Stimulated activated naive CD8-positive, alpha-beta T cell treated with anti-CD3 and anti-CD28 coated beads, Interleukin-15, Interleukin-2, amounts not matched to agents 100 ng/mL and 50 ng/mL, for 24 hours (primary cell): Measurements from ENCODE around the gene NDUFV3.
"Not testable (repeated sequence)": the region's sequence is repeated elsewhere in the genome, so short reads cannot be mapped to it uniquely, and the experiment has no call there.

Experiments
- H3K27ac Mint-ChIP-seq: one replicate; pipeline ENCODE4 v1.8.0; 2021; ENCODE audit warnings: mild to moderate bottlenecking, mixed read lengths
- H3K27me3 Mint-ChIP-seq: one replicate; pipeline ENCODE4 v1.8.0; 2021; ENCODE audit warnings: mixed read lengths
- H3K36me3 Mint-ChIP-seq: one replicate; pipeline ENCODE4 v1.8.0; 2021; ENCODE audit warnings: low read depth, mixed read lengths
- H3K4me1 Mint-ChIP-seq: one replicate; pipeline ENCODE4 v1.8.0; 2021; ENCODE audit warnings: low read depth, mixed read lengths
- H3K4me3 Mint-ChIP-seq: one replicate; pipeline ENCODE4 v1.8.0; 2021; ENCODE audit warnings: mild to moderate bottlenecking, mixed read lengths
- H3K9me3 Mint-ChIP-seq: one replicate; pipeline ENCODE4 v1.8.0; 2021; ENCODE audit warnings: mixed read lengths

Gene NDUFV3

GRCh38 chr21:42863504-42863870 is 29.6 kb upstream of the NDUFV3 start:
- Mint-ChIP-seq H3K27ac (no peak overlapping the region), H3K36me3 (peaks cover 65% of the 10 kb centered on the region), H3K4me1 (peaks cover 25% of the 10 kb centered on the region), H3K4me3 (no peak overlapping the region), H3K9me3 (no peaks in the 10 kb centered on the region), H3K27me3 (no peaks in the 10 kb centered on the region)

GRCh38 chr21:42864286-42864685 is 28.8 kb upstream of the NDUFV3 start:
- Mint-ChIP-seq H3K4me1 (peaks cover 25% of the 10 kb centered on the region), H3K27ac (peak overlapping the region; percentile 45), H3K4me3 (no peak overlapping the region), H3K36me3 (peaks cover 65% of the 10 kb centered on the region), H3K27me3 (no peaks in the 10 kb centered on the region), H3K9me3 (no peaks in the 10 kb centered on the region)

GRCh38 chr21:42864815-42865775 is 28.0 kb upstream of the NDUFV3 start:
- peak overlapping the region; percentile 45 for H3K27ac Mint-ChIP-seq
- peaks cover 71% of the 10 kb centered on the region for H3K36me3 Mint-ChIP-seq
- peaks cover 25% of the 10 kb centered on the region for H3K4me1 Mint-ChIP-seq
- H3K9me3 Mint-ChIP-seq: no peaks in the 10 kb centered on the region
- H3K27me3 Mint-ChIP-seq: no peaks in the 10 kb centered on the region
- H3K4me3 Mint-ChIP-seq: no peak overlapping the region

GRCh38 chr21:42865776-42866160 is 27.3 kb upstream of the NDUFV3 start:
- H3K27ac Mint-ChIP-seq: peak overlapping the region; percentile 21
- peaks cover 71% of the 10 kb centered on the region for H3K36me3 Mint-ChIP-seq
- peaks cover 25% of the 10 kb centered on the region for H3K4me1 Mint-ChIP-seq
- H3K4me3 Mint-ChIP-seq: no peak overlapping the region
- H3K27me3 Mint-ChIP-seq: no peaks in the 10 kb centered on the region
- no peaks in the 10 kb centered on the region for H3K9me3 Mint-ChIP-seq

- peaks cover 78% of the 10 kb centered on the region for H3K36me3 Mint-ChIP-seq
- H3K4me3 Mint-ChIP-seq: no peak overlapping the region
- H3K27ac Mint-ChIP-seq: peak overlapping the region; percentile 8
- H3K27me3 Mint-ChIP-seq: no peaks in the 10 kb centered on the region
- peaks cover 25% of the 10 kb centered on the region for H3K4me1 Mint-ChIP-seq
- no peaks in the 10 kb centered on the region for H3K9me3 Mint-ChIP-seq
Observed at GRCh38 chr21:42868196-42868595, 24.9 kb upstream of the NDUFV3 start.

- Mint-ChIP-seq H3K4me1 (peaks cover 11% of the 10 kb centered on the region), H3K4me3 (no peak overlapping the region), H3K27me3 (no peaks in the 10 kb centered on the region), H3K27ac (peak overlapping the region; percentile 12), H3K36me3 (peaks cover 82% of the 10 kb centered on the region), H3K9me3 (no peaks in the 10 kb centered on the region)
Observed at GRCh38 chr21:42873096-42873495, 20.0 kb upstream of the NDUFV3 start.

- peaks cover 72% of the 10 kb centered on the region for H3K36me3 Mint-ChIP-seq
- not testable (repeated sequence) for H3K27ac Mint-ChIP-seq, H3K9me3 Mint-ChIP-seq, H3K27me3 Mint-ChIP-seq
- H3K4me3 Mint-ChIP-seq: peak overlapping the region; percentile 37
- H3K4me1 Mint-ChIP-seq: peaks cover 25% of the 10 kb centered on the region
Observed at GRCh38 chr21:42875811-42876210, 17.3 kb upstream of the NDUFV3 start.

GRCh38 chr21:42878678-42878992 is 14.5 kb upstream of the NDUFV3 start:
- Mint-ChIP-seq H3K4me3 (peak overlapping the region; percentile 100), H3K27me3 (no peaks in the 10 kb centered on the region), H3K4me1 (peaks cover 25% of the 10 kb centered on the region), H3K9me3 (no peaks in the 10 kb centered on the region), H3K36me3 (peaks cover 56% of the 10 kb centered on the region), H3K27ac (peak overlapping the region; percentile 98)

GRCh38 chr21:42878993-42879787 is 13.9 kb upstream of the NDUFV3 start, which contains the start of gene WDR4:
WDR4 (minus strand) TSS chr21:42879539; CDS start chr21:42879495, 44 bp downstream.
- peaks cover 51% of the 10 kb centered on the region for H3K36me3 Mint-ChIP-seq
- H3K27me3 Mint-ChIP-seq: no peaks in the 10 kb centered on the region
- H3K9me3 Mint-ChIP-seq: no peaks in the 10 kb centered on the region
- H3K27ac Mint-ChIP-seq: peak within 1 kb of the TSS; percentile 98
- H3K4me3 Mint-ChIP-seq: peak within 1 kb of the TSS; percentile 100
- peaks cover 25% of the 10 kb centered on the region for H3K4me1 Mint-ChIP-seq

- Mint-ChIP-seq H3K27me3 (no peaks in the 10 kb centered on the region), H3K9me3 (no peaks in the 10 kb centered on the region), H3K27ac (peak overlapping the region; percentile 98), H3K4me1 (peaks cover 25% of the 10 kb centered on the region), H3K36me3 (peaks cover 41% of the 10 kb centered on the region), H3K4me3 (peak overlapping the region; percentile 100)
Observed at GRCh38 chr21:42880352-42880751, 12.8 kb upstream of the NDUFV3 start.

- no peak overlapping the region for H3K4me3 Mint-ChIP-seq
- peaks cover 11% of the 10 kb centered on the region for H3K36me3 Mint-ChIP-seq
- peaks cover 14% of the 10 kb centered on the region for H3K4me1 Mint-ChIP-seq
- no peak overlapping the region for H3K27ac Mint-ChIP-seq
- no peaks in the 10 kb centered on the region for H3K27me3 Mint-ChIP-seq
- no peaks in the 10 kb centered on the region for H3K9me3 Mint-ChIP-seq
Observed at GRCh38 chr21:42883921-42884320, 9.2 kb upstream of the NDUFV3 start.

GRCh38 chr21:42887326-42887725 is 5.8 kb upstream of the NDUFV3 start:
- Mint-ChIP-seq H3K4me3 (no peak overlapping the region), H3K27ac (no peak overlapping the region), H3K9me3 (no peaks in the 10 kb centered on the region), H3K36me3 (no peaks in the 10 kb centered on the region), H3K27me3 (no peaks in the 10 kb centered on the region), H3K4me1 (peaks cover 3% of the 10 kb centered on the region)

- Mint-ChIP-seq H3K27me3 (no peaks in the 10 kb centered on the region), H3K4me1 (peaks cover 17% of the 10 kb centered on the region), H3K4me3 (peak overlapping the region; percentile 89), H3K9me3 (no peaks in the 10 kb centered on the region), H3K27ac (peak overlapping the region; percentile 89), H3K36me3 (peaks cover 13% of the 10 kb centered on the region)
Observed at GRCh38 chr21:42892582-42892930, 553 bp upstream of the NDUFV3 start.

GRCh38 chr21:42900446-42900845 is 7.3 kb downstream of the NDUFV3 start:
- no peaks in the 10 kb centered on the region for H3K27me3 Mint-ChIP-seq
- H3K4me3 Mint-ChIP-seq: no peak overlapping the region
- H3K9me3 Mint-ChIP-seq: no peaks in the 10 kb centered on the region
- H3K36me3 Mint-ChIP-seq: peaks cover 44% of the 10 kb centered on the region
- H3K4me1 Mint-ChIP-seq: peaks cover 13% of the 10 kb centered on the region
- no peak overlapping the region for H3K27ac Mint-ChIP-seq

GRCh38 chr21:42903817-42904216 is 10.7 kb downstream of the NDUFV3 start:
- no peaks in the 10 kb centered on the region for H3K4me1 Mint-ChIP-seq
- H3K27ac Mint-ChIP-seq: no peak overlapping the region
- peaks cover 42% of the 10 kb centered on the region for H3K36me3 Mint-ChIP-seq
- H3K9me3 Mint-ChIP-seq: no peaks in the 10 kb centered on the region
- H3K27me3 Mint-ChIP-seq: no peaks in the 10 kb centered on the region
- H3K4me3 Mint-ChIP-seq: no peak overlapping the region
